Measurements from ENCODE around the gene NOP53. TPM values are rescaled to one million over a fixed set of nuclear protein-coding genes. Genes with fewer than 3 reads are reported as not detected.
"Not testable (repeated sequence)": the region's sequence is repeated elsewhere in the genome, so short reads cannot be mapped to it uniquely, and the experiment has no call there.

Gene NOP53
- total RNA-seq, 1 donor from 2014 or later, result 285 TPM

- no peaks in the 10 kb centered on the region for H3K9me3 Mint-ChIP-seq
- H3K36me3 Mint-ChIP-seq (ENCODE audit: low read depth), result peaks cover 13% of the 10 kb centered on the region
- no peak overlapping the region for H3K27ac Mint-ChIP-seq (ENCODE audit: unreplicated experiment)
- no peak for DNase-seq (ENCODE audit: low read depth, low spot score)
- no peak for TF ChIP-seq CTCF (conservative IDR thresholded peaks at IDR 0.05)
- H3K27me3 Mint-ChIP-seq (ENCODE audit: low read depth), result no peaks in the 10 kb centered on the region
- peaks cover 21% of the 10 kb centered on the region for H3K4me1 Mint-ChIP-seq
- peak overlapping the region; percentile 78 for H3K4me3 Mint-ChIP-seq
Measured at GRCh38 chr19:47780215-47780551, 34.8 kb downstream of the NOP53 start.

- Mint-ChIP-seq H3K27me3 (ENCODE audit: low read depth) (no peaks in the 10 kb centered on the region), H3K4me3 (no peak overlapping the region), H3K4me1 (peaks cover 16% of the 10 kb centered on the region), H3K27ac (ENCODE audit: unreplicated experiment) (peak overlapping the region; percentile 93), H3K9me3 (no peaks in the 10 kb centered on the region), H3K36me3 (ENCODE audit: low read depth) (peaks cover 13% of the 10 kb centered on the region)
- no peak for DNase-seq (ENCODE audit: low read depth, low spot score)
- no peak for TF ChIP-seq CTCF (conservative IDR thresholded peaks at IDR 0.05)
Measured at GRCh38 chr19:47781590-47782262, 36.4 kb downstream of the NOP53 start.

- TF ChIP-seq CTCF (conservative IDR thresholded peaks at IDR 0.05), result no peak
- H3K4me3 Mint-ChIP-seq, result no peak overlapping the region
- H3K27me3 Mint-ChIP-seq (ENCODE audit: low read depth), result no peaks in the 10 kb centered on the region
- H3K9me3 Mint-ChIP-seq, result no peaks in the 10 kb centered on the region
- H3K36me3 Mint-ChIP-seq (ENCODE audit: low read depth), result peaks cover 11% of the 10 kb centered on the region
- H3K4me1 Mint-ChIP-seq, result peaks cover 6% of the 10 kb centered on the region
- H3K27ac Mint-ChIP-seq (ENCODE audit: unreplicated experiment), result no peak overlapping the region
- no peak for DNase-seq (ENCODE audit: low read depth, low spot score)
Measured at GRCh38 chr19:47786566-47786965, 41.2 kb downstream of the NOP53 start.

- not testable (repeated sequence) for H3K27ac Mint-ChIP-seq (ENCODE audit: unreplicated experiment); H3K4me3 Mint-ChIP-seq
Measured at GRCh38 chr19:47787307-47787706, 42.0 kb downstream of the NOP53 start.

GRCh38 chr19:47789811-47790210 is 44.5 kb downstream of the NOP53 start:
- H3K4me3 Mint-ChIP-seq; H3K27ac Mint-ChIP-seq (ENCODE audit: unreplicated experiment); H3K4me1 Mint-ChIP-seq; H3K27me3 Mint-ChIP-seq (ENCODE audit: low read depth); DNase-seq (ENCODE audit: low read depth, low spot score); H3K9me3 Mint-ChIP-seq; H3K36me3 Mint-ChIP-seq (ENCODE audit: low read depth): not testable (repeated sequence)

More at GRCh38 chr19:47787307-47787706, 42.0 kb downstream of the NOP53 start:
- not testable (repeated sequence) for H3K36me3 Mint-ChIP-seq (ENCODE audit: low read depth); H3K4me1 Mint-ChIP-seq; H3K27me3 Mint-ChIP-seq (ENCODE audit: low read depth); H3K9me3 Mint-ChIP-seq; DNase-seq (ENCODE audit: low read depth, low spot score)

GRCh38 chr19:47790398-47790814 is 45.1 kb downstream of the NOP53 start:
- no peaks in the 10 kb centered on the region for H3K9me3 Mint-ChIP-seq
- TF ChIP-seq CTCF (conservative IDR thresholded peaks at IDR 0.05), result peak; percentile 78
- no peaks in the 10 kb centered on the region for H3K27me3 Mint-ChIP-seq (ENCODE audit: low read depth)
- peaks cover 3% of the 10 kb centered on the region for H3K36me3 Mint-ChIP-seq (ENCODE audit: low read depth)
- H3K4me3 Mint-ChIP-seq, result no peak overlapping the region
- no peak overlapping the region for H3K27ac Mint-ChIP-seq (ENCODE audit: unreplicated experiment)
- H3K4me1 Mint-ChIP-seq, result peaks cover 6% of the 10 kb centered on the region
- peak; percentile 96 for DNase-seq (ENCODE audit: low read depth, low spot score)

Data from neural crest cell (in vitro differentiated cells).